IPS-11a (cell line): ENCODE results near the gene EFHB.
"Not testable (repeated sequence)": the region's sequence is repeated elsewhere in the genome, so short reads cannot be mapped to it uniquely, and the experiment has no call there.

ENCODE experiments used
- H3K4me3 ChIP-seq: one replicate; pipeline ENCODE4 v1.5.1; 2013; ENCODE audit warnings: low read depth, low read length, control low read depth

Gene EFHB

DNA sequence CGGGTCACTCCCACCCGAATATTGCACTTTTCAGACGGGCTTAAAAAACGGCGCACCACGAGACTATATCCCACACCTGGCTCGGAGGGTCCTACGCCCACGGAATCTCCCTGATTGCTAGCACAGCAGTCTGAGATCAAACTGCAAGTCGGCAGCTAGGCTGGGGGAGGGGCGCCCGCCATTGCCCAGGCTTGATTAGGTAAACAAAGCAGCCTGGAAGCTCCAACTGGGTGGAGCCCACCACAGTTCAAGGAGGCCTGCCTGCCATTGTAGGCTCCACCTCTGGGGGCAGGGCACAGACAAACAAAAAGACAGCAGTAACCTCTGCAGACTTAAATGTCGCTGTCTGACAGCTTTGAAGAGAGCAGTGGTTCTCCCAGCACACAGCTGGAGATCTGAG is 78.7 kb downstream of the EFHB start:
- H3K4me3 ChIP-seq = not testable (repeated sequence)

DNA sequence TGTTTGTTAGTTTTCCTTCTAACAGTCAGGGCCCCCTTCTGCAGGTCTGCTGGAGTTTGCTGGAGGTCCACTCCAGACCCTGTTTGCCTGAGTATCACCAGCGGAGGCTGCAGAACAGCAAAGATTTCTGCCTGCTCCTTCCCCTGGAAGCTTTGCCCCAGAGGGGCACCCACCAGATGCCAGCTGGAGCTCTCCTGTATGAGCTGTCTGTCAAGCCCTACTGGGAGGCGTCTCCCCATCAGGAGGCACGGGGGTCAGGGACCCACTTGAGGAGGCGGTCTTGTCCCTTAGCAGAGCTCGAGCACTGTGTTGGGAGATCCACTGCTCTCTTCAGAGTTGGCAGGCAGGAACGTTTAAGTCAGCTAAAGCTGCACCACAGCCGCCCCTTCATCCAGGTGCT is 87.4 kb downstream of the EFHB start:
- not testable (repeated sequence) for H3K4me3 ChIP-seq
